GM06990 (cell line): ENCODE measurements around the gene SHC3.

Experiments used
- DNase-seq: peaks from one replicate; pipeline ENCODE4 v3.0.0-alpha.2; 2011; ENCODE audit not compliant: insufficient read length; ENCODE audit errors: extremely low read depth
- H3K27me3 ChIP-seq: replicated peaks from 2 replicates; pipeline ENCODE4 v1.6.0; 2011; ENCODE audit warnings: low read length; ENCODE audit not compliant: control insufficient read depth, insufficient read depth
- H3K36me3 ChIP-seq: 2 replicates; pipeline ENCODE4 v1.5.1; 2011; ENCODE audit warnings: low read length; ENCODE audit not compliant: control insufficient read depth, insufficient read depth
- H3K4me3 ChIP-seq: replicated peaks from 2 replicates; pipeline ENCODE4 v1.5.1; 2011; ENCODE audit warnings: low read depth, mild to moderate bottlenecking, control low read depth, low read length
- CTCF ChIP-seq: IDR thresholded peaks from 2 replicates; pipeline ENCODE4 v1.5.1; 2011; ENCODE audit warnings: low read length, control low read depth, mild to moderate bottlenecking, inconsistent platforms; ENCODE audit not compliant: insufficient read depth, poor library complexity, severe bottlenecking

SHC3 gene

GRCh38 chr9:89114741-89115140, 63.9 kb downstream of the SHC3 start:
- Histone ChIP-seq H3K27me3 (no peaks in the 10 kb centered on the region), H3K36me3 (no peaks in the 10 kb centered on the region), H3K4me3 (no peak overlapping the region)
- DNase-seq: no peak
- TF ChIP-seq CTCF: no peak

- DNase-seq: no peak
- no peaks in the 10 kb centered on the region for H3K27me3 ChIP-seq
- no peaks in the 10 kb centered on the region for H3K36me3 ChIP-seq
- H3K4me3 ChIP-seq: no peak overlapping the region
- no peak for TF ChIP-seq CTCF
These were observed 64.8 kb downstream of the SHC3 start for GRCh38 chr9:89113851-89114250.

- TF ChIP-seq CTCF: no peak
- no peaks in the 10 kb centered on the region for H3K27me3 ChIP-seq
- H3K36me3 ChIP-seq: no peaks in the 10 kb centered on the region
- no peak for DNase-seq
- H3K4me3 ChIP-seq: no peak overlapping the region
These were observed 66.4 kb downstream of the SHC3 start for GRCh38 chr9:89112243-89112642.

GRCh38 chr9:89109666-89110065, 69.0 kb downstream of the SHC3 start:
- no peak for TF ChIP-seq CTCF
- DNase-seq: no peak

GRCh38 chr9:89107406-89107805, 71.2 kb downstream of the SHC3 start:
- TF ChIP-seq CTCF: no peak
- Histone ChIP-seq H3K27me3 (no peaks in the 10 kb centered on the region), H3K36me3 (no peaks in the 10 kb centered on the region), H3K4me3 (no peak overlapping the region)
- no peak for DNase-seq

More at GRCh38 chr9:89109666-89110065, 69.0 kb downstream of the SHC3 start:
- Histone ChIP-seq H3K27me3 (no peaks in the 10 kb centered on the region), H3K36me3 (no peaks in the 10 kb centered on the region), H3K4me3 (no peak overlapping the region)

- TF ChIP-seq CTCF: no peak
- Histone ChIP-seq H3K4me3 (no peak overlapping the region), H3K27me3 (no peaks in the 10 kb centered on the region), H3K36me3 (no peaks in the 10 kb centered on the region)
- no peak for DNase-seq
These were observed 72.3 kb downstream of the SHC3 start for GRCh38 chr9:89106224-89106851.
